EH (cell line): ENCODE results near the gene ADGRE1.

Experiments
- DNase-seq: peaks from one replicate; pipeline ENCODE4 v3.0.0-alpha.2; 2015; ENCODE audit warnings: low read depth

The ADGRE1 gene

DNA sequence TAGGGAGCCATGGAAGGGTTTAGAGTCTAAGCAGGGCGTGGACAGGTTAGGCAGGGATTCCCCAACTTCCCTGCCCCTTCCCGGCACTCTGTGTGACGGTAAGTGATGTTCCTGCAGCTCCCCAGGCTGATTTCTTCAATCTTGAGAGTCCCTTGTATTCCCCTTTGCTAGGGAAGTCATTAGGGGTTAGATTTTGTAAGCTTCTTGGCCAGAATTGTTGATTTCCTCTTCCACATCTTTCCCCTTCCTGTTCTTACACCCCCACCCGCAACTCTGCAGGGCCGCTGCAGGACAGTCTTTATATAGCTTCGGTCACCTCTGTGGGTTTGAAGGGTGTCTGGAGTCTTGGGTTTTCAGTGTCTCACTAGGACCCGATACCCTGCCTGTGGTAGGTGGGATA, 10.6 kb upstream of the ADGRE1 start:
- no peak for DNase-seq

DNA sequence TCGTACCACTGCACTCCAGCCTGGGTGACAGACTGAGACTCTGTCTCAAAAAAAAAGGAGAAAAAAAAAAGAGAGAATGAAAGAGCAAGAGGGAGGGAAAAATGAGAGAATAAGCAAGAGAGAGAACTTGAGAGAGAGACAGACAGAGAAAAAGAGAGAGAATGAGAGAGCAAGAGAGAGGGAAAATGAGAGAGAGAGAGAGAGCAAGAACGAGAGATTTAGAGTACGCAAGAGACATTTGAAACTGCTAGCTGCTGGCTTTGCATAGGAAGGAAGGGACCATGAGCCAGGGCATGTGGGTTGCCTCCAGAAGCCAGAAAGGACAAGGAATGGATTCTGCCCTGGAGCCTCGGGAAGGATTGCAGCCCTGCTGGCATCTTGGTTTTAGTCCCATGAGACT, 9.6 kb upstream of the ADGRE1 start:
- DNase-seq = no peak

DNA sequence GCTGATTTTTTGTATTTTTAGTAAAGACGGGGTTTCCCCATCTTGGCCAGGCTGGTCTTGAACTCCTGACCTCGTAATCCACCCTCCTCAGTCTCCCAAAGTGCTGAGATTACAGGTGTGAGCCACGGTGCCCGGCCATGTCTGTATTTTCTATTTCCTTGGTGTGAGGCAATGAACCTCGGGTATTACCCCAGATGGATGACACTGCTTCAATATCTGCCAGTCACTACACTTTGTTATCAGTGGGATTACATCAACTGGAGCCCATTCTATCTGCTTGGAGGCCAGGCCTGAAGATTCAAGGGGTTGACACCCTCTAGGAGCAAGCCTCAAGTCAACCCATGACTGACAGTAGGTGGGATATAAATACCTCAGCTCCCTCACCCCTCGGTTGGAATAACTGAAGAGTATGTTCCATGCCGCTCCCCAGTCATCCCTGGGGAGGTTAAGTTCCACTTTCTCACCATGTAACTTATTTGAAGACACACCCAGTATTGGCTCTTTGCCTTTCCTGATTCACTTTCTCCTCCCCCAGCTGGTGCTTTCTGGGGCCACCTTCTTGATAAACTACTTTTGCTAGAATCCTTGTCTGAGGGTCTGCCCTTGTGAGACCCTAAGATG, 992 bp upstream of the ADGRE1 start:
- DNase-seq = no peak

DNA sequence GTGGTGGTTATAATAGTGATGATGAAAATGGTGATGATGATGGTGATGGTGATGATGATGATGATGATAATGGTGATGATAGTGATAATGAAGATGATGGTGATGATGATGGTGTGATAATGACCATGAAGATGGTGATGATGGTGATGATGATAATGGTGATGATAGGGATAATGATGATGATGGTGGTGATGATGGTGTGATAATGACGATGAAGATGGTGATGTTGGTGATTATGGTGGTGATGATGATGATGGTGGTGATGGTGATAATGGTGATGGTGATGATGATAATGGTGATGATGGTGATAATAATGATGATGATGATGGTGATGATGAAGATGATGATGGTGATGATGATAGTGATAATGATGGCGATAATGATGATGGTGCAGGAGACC, 1.6 kb downstream of the ADGRE1 start:
- DNase-seq = no peak

DNA sequence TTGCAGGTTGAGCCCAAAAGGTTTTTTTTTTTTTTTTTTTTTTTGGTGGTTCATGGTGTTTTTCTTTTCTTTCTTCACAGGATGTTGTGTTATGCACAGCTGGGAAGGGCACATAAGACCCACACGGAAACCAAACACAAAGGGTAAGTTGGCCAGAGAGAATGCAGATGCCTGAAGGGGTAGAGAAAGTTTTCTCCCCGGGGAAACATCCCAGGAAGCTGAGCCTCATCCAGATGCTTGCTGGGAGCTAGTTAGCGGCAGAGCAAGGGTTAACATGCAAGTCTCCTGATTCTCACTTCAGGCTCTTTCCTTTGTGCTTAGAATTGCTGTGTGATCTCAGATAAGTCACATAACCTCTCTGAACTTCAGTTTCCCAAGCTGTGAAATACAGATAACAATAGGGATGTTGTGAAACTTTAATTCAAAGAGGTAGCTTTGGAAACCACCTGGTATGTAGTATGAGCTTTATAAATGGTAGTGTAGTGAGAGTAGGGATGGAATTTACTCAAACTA, 3.1 kb downstream of the ADGRE1 start:
- no peak for DNase-seq

DNA sequence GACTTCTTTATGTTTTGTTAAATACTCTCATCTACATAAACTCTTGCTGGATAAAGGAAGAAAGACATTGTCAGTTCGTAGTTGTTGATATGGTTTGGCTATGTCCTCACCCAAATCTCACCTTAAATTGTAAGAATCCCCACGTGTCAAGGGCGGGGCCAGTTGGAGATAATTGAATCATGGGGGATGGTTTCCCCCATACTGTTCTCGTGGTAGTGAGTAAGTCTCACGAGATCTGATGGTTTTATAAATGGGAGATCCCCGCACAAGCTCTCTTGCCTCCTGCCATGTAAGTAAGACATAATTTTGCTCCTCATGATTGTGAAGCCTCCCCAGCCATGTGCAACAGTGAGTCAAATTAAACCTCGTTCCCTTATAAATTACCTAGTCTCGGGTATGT, 3.6 kb downstream of the ADGRE1 start:
- DNase-seq = no peak

DNA sequence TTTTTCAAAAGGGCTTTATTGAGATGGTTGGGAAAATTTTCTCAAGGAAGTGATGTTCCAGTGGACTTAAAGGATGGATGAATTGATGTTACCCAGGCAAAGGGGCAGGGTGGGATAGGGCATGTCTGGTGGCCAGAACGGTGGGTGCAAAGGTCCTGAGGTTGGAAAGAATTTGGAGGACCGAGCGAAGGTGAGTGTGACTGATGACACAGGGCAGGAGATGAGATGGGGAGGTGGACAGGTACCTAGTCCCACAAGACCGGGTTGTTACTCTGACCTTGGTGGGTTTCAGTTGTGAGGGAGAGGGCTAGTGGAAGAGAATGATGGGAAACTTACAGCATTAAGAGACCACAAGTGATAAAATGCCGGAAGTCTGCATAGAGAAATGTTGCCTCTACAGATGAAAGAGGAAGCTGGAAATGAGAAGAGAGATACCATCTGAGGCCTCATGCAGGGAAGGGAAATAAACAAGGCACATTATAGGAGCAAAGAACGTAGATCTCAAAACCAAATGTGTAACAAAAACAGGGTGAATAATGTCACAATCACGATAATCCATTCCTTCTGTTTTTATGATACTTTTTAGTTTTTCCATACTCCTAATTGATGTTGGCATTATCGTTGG, 4.5 kb downstream of the ADGRE1 start:
- DNase-seq = no peak

DNA sequence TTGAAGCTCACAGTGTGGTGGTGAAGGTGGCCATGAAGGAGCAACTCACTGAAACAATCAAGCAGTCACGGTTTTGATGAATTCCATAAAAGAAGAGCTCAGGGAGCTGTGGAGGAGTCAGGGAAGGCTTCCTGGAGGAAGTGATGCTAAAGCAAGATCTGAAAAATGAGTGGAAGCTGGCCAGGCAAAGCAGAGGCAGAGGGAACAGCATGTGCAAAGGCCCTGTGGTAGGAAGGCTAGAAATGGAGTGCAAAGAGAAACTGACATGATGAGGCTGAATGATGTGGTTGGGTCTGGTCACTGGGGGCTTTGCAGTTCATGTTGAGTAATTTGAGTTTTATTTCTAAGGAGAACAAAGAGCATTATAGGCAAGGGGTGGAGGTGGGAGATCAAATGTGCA, 6.9 kb downstream of the ADGRE1 start:
- no peak for DNase-seq

DNA sequence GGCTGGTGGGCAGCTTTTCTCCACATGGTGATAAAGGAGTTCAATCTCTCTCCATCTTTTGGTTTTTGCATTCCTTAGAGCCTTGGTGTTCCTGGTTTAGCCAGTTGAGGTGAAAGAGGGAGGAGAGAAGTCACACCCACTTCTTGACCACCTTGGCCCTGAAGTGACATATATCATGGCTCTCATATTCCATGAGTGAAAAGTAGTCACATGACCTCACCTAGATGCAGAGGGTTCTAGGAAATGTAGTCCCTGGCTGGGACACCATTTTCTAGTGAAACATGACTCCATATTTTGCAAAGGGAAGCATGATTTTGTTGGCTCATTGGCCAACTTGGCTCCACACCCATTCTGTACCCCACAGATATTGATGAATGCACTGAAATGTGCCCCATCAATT, 16.1 kb downstream of the ADGRE1 start:
- no peak for DNase-seq

DNA sequence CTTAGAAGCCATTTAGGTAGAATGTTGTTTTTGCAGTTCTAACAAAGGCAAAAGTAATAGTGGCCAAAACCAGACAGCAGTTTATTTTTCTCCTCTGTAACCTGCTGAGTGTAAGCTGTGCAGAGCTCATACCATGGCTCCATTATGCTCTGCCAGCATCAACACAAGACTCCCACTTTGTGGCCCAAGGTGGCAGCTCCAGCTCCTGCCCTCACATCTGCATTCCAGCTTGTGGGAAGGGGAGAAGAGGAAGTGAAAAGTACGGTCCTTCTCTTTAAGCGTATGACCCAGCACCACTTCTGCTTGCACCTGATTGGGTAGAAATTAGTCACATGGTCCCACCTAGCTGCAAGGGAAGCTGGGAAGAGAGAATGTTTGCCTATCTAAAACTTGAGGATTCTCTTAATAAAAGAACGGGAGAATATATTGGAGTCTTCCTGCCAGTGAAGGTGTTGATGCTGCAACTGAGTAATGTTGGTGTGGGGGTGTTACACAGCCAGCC, 19.2 kb downstream of the ADGRE1 start:
- no peak for DNase-seq

DNA sequence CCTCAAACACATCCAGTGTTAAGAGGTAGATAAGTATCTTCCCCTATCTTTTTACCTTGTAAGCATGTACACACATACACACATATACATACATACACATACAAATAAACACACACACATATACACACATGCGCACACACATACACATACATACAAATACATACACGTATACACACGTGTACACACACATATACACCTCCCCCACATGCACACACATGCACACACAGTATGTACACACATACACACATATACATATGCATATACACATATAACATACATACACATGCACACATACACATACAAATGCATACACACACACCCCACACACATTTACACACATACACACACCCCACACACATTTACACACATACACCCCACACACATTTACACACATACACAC, 24.1 kb downstream of the ADGRE1 start:
- DNase-seq = no peak

DNA sequence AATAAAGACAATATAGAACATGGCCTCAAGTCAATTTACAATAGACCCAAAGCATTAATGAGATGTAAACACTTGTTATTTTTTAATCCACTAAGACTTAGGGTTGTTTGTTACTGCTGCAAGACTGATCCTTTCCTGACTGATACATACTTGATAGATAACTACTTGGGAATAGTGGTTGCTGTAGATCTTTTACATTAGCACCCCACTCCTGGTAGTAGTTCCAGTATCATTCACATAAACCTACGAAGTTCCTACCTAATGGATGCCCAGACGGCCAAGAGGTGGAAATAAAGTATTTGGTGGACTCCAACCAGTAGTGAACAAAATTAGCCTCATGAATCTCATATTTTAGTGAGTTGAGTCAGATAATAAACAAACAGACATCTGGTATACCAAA, 26.9 kb downstream of the ADGRE1 start:
- DNase-seq = no peak

DNA sequence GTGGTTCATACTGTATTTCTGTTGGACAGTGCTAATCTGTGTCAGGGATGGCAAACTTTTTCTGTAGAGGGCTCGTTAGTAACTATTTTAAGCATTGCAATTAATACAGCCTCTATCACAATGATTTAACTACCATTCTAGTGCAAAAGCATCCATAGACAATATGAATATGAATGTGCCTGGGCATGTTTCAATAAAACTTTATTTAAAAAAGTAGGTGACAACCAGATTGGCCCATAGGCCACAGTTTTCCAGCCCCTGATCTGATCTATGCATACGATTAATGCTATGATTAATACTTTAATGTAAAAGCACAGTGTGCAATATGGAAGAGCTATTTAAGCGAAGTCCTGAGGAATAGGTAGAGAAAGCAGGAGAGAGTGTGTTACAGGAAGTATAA, 29.6 kb downstream of the ADGRE1 start:
- no peak for DNase-seq

DNA sequence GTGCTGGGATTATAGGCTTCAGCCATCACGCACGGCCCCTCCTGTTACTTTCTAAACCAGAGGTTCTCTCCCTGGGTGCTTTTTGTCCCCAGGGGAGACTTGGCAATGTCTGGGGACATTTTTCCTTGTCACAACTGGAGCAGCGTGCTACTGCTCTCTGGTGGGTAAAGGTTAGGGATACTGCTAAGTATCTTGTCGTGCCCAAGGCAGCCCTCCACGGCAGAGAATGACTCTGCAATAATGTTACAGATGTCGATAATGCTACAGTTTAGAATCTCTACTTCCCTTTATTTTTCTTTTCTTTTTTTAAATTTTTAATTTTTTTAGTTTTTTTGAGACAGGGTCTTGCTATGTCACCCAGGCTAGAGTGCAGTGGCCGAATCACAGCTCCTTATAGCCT, 38.0 kb downstream of the ADGRE1 start:
- DNase-seq = no peak

DNA sequence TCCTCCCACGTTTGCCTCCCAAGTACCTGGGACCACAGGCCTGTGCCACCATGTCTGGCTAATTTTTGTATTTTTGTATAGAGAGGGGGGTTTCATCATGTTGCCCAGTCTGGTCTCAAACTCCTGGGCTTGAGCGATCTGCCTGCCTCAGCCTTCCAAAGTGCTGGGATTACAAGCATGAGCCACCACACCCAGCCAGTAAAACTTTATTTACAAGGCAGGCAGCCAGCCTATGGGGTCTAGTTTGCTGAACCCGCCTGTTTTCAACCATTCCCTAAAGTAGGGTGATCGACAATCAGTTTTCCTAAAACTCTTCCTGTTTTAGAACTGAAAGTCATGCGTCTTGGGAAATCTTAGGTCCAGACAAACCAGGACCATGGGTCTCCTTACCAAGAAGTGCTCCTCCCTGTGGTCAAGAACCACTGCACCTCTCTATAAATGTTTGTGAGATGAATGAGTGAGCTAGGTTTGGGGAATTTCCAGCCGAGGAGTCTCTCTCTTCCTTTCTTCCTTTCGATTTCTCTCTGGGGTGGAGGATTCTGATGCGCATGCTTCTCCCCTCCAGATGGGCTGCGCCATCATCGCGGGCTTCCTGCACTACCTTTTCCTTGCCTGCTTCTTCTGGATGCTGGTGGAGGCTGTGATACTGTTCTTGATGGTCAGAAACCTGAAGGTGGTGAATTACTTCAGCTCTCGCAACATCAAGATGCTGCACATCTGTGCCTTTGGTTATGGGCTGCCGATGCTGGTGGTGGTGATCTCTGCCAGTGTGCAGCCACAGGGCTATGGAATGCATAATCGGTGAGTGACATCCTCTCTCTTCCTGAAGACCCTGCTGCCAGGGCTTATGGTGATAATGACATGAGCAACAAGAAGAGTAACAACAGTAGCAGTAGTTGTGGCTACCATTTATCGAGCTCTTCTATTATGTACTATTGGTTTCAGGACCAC, 38.7 kb downstream of the ADGRE1 start:
- DNase-seq = no peak

DNA sequence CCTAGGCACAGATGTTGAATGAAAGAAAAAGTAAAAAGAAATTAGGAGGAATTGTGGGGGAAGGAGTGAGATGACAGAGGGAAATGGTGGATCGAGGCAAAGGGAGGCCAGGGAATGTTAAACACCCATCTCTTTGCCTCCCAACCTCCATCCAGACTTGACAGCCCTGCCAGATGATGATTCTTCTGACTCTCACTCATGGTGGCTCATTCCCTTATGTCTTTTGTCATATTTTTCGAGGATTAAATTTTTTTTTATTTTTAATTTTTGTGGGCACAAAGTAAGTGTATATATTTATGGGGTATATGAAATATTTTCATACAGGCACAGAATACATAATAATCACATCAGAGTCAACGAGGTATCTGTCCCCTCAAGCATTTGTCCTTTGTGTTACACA, 42.8 kb downstream of the ADGRE1 start:
- no peak for DNase-seq

DNA sequence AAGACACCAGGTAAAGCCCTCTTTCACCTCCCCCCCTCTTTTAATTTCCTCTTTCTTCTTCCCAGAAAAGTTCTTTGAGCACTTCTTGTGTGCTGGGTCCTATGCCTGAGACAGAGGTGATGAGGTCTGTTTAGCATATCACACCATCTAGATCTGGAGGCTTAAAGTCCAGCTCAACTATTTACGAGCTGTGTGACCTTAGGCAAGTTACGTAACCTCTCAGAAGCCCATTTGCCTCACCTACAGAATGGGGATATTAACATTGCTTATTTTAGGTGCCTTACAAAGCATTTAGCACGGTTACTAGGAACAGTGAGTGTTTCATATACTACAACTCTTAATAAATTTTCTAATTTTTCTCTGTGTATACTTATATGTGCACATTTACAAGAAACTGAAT, 47.7 kb downstream of the ADGRE1 start:
- DNase-seq = no peak

DNA sequence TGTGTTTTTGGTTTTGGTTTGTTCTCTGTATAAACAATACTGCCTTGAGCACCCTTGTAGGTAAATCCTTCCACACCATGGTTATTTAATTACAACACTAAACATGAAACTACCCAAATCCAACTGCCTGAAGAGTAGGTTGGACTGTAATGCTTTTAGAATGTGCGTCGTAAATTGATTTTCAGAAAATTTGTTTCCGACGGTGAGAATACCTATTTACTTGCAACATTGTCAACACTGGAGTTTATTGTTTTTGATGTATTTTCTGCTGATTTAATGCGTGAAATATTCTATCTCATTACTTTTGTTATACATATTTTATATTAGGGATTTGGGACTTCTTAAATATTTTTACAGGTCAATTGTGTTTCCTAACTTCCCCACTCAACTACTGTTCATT, 48.2 kb downstream of the ADGRE1 start:
- no peak for DNase-seq

DNA sequence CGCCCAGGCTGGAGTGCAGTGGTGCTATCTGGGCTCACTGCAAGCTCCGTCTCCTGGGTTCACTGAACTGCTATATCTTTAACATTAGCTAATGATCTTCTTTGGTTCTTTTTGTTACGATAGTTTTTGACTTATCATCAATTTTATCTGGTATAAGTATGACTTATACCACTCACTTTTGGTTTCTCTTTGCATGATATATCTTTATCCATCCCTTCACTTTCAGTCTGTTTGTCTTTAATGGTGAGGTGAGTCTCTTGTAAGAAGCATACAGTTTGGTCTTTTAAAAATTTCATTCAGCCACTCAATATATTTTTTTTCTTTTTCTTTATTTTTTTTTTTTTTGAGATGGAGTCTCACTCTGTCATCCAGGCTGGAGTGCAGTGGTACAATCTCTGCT, 58.4 kb downstream of the ADGRE1 start:
- DNase-seq = no peak

DNA sequence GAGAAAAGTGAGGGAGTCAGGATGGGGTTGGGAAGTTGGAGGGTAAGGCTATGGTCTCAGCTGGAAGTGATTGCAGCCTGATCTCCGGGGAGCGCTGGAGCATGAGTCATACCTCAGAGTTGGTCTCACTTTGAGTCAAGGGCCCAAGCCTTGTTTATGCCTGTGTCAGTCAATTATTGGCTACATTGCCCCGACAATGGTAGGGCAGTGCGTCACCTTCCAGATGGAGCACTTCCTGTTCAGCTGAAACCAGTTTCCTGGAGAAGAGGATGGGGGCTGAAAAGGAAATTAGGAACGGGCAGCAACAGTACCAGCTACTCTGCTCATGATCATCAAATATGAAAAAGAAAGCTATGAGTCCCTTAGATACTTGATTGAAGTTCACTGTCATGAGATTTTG, 60.4 kb downstream of the ADGRE1 start:
- peak; percentile 1 for DNase-seq

DNA sequence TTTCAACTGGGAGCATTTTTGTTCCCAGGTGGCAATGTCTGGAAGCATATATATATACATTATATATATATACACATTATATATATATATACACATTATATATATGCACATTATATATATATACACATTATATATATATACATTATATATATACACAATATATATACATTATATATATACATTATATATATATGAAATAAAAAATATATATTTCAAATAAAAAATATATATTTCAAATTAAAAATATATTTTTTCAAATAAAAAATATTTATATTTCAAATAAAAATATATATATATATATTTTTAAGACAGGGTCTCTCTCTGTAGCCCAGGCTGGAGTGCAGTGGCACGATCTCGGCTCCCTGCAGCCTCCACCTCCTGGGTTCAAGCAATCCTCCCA, 61.5 kb downstream of the ADGRE1 start:
- no peak for DNase-seq

DNA sequence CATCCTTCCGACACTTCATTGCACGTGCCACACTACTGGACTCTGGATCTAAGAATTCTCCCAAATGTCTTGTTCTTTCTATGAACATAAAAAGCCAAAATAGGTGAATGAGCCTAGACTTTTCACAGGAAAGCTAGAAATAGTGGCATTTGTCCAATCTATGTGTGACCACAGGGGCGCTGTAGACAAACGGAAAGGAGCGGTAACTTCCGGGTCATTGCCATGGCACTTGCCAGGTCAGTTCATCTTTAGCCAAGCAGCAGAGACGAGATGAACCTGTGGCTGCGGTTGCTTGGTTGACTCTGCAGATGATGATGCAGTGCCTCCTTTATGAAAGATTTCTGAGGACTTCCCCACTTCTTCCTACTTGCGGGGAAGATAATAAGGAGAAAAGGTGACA, 65.6 kb downstream of the ADGRE1 start:
- no peak for DNase-seq

DNA sequence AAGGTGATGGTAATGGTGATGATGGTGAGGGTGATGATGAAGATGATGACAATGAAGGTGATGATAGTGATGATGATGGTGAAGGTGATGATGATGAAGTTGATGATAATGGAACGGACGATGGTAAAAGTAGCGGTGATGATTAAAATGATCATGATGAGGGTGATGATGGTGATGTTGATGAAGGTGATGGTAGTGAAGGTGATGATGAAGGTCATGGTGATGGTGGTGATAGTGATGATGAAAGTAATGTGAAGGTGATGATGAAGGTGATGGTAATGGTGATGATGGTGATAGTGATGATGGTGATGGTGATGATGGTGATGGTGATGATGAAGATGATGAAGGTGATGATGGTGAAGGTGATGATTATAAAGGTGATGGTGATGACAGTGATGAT, 67.7 kb downstream of the ADGRE1 start:
- no peak for DNase-seq
